Activated CD8-positive, alpha-beta memory T cell treated with anti-CD3 and anti-CD28 coated beads, Interleukin-2, amount 10 ng/mL, durations not matched to agents 7 days and 5 days (primary cell): ENCODE data around the gene PBX4. TPM values are rescaled to one million over a fixed set of nuclear protein-coding genes. Genes with fewer than 3 reads are reported as not detected.
A peak's percentile ranks its signal among the peaks of the same experiment; 100 is the strongest.
"Not testable (repeated sequence)": the region's sequence is repeated elsewhere in the genome, so short reads cannot be mapped to it uniquely, and the experiment has no call there.

ENCODE experiments used
- ATAC-seq: fragments of 150-1000 bp; cut with Tn5 transposase; one replicate; pipeline ENCODE4 v1.10.0; 2021; ENCODE audit warnings: moderate library complexity
- CTCF ChIA-PET: fragments of 350-600 bp; sonication (Branson Sonifier 250); formaldehyde crosslinking; loops from one replicate; lab custom pipeline; 2021; ENCODE audit warnings: antibody characterized with exemption; lab: Charles Lee
- DNase-seq: peaks from one replicate; pipeline ENCODE4 v3.0.0-alpha.2; 2020
- H3K27ac Mint-ChIP-seq: one replicate; pipeline ENCODE4 v1.8.0; 2021; ENCODE audit warnings: mild to moderate bottlenecking, mixed read lengths
- H3K27me3 Mint-ChIP-seq: one replicate; pipeline ENCODE4 v1.8.0; 2021; ENCODE audit warnings: mixed read lengths
- H3K36me3 Mint-ChIP-seq: one replicate; pipeline ENCODE4 v1.8.0; 2021; ENCODE audit warnings: mild to moderate bottlenecking, mixed read lengths
- H3K4me1 Mint-ChIP-seq: one replicate; pipeline ENCODE4 v1.8.0; 2021; ENCODE audit warnings: mixed read lengths
- H3K4me3 Mint-ChIP-seq: one replicate; pipeline ENCODE4 v1.8.0; 2021; ENCODE audit warnings: mild to moderate bottlenecking, moderate library complexity, mixed read lengths
- H3K9me3 Mint-ChIP-seq: one replicate; pipeline ENCODE4 v1.8.0; 2022; ENCODE audit warnings: low read depth, mixed read lengths
- total RNA-seq, 2 experiments: library from RNA; stranded (reverse); gene quantifications; one replicate each; pipeline ENCODE4 v1.2.3, GENCODE V29; 2021

Gene PBX4, protein sequence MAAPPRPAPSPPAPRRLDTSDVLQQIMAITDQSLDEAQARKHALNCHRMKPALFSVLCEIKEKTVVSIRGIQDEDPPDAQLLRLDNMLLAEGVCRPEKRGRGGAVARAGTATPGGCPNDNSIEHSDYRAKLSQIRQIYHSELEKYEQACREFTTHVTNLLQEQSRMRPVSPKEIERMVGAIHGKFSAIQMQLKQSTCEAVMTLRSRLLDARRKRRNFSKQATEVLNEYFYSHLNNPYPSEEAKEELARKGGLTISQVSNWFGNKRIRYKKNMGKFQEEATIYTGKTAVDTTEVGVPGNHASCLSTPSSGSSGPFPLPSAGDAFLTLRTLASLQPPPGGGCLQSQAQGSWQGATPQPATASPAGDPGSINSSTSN
- total RNA-seq: 10 to 100 TPM; 39.9 to 62.3 TPM

DNA sequence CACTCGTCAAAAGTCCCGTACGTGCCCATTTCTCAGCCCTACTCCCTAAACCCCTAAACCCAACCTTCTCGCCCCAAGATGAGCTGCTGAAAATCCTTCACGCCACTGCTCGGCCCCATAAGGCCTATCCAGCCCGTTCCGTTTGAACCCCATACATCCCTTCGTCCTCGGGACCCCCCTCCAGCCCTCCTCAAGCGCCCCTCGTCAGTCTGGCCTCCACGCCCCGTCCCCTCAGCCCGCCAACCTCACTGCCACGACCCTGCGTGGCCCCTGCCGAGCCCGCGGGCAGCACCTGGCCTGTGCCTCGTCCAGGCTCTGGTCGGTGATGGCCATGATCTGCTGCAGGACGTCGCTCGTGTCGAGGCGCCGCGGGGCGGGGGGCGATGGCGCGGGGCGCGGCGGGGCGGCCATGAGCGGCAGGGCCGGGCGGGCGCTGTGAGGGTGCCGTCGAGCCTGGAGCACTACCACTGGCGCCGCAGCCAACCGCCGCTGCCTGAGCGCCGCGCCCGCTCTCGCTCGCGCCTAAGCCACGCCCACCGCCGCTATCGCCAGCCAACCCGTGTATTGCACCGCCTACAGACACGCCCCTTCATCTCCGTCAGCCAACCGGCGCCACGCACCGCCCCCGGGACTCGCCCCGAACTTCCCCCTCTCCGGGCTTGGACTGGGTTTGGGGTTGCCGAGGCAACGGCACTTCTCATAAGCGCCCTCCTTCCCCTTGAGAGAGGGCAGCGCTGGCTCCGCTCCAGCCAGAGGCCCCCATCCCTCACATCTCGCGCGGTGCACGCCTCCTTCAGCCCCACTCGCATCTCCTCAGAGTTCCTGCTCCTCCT lies at the start of gene PBX4:
PBX4 (minus strand) TSS at position 469 of the 833 bp plus-strand sequence; CDS start at position 411, 58 bp downstream.
- ATAC-seq (peak; percentile 94), DNase-seq (peak; percentile 99)
- H3K27me3 Mint-ChIP-seq: no peaks in the 10 kb centered on the region
- peaks cover 15% of the 10 kb centered on the region for H3K36me3 Mint-ChIP-seq
- peak within 1 kb of the TSS; percentile 86 for H3K27ac Mint-ChIP-seq
- peak within 1 kb of the TSS; percentile 85 for H3K4me3 Mint-ChIP-seq
- CTCF ChIA-PET: interaction anchor here (0.6 to 1.9 kb wide), 5 partner anchors 11 to 87 kb away, joined by 3 to 9 read pairs (median 3); no protein-coding TSS in a partner anchor
- H3K9me3 Mint-ChIP-seq: no peaks in the 10 kb centered on the region
- peaks cover 44% of the 10 kb centered on the region for H3K4me1 Mint-ChIP-seq

DNA sequence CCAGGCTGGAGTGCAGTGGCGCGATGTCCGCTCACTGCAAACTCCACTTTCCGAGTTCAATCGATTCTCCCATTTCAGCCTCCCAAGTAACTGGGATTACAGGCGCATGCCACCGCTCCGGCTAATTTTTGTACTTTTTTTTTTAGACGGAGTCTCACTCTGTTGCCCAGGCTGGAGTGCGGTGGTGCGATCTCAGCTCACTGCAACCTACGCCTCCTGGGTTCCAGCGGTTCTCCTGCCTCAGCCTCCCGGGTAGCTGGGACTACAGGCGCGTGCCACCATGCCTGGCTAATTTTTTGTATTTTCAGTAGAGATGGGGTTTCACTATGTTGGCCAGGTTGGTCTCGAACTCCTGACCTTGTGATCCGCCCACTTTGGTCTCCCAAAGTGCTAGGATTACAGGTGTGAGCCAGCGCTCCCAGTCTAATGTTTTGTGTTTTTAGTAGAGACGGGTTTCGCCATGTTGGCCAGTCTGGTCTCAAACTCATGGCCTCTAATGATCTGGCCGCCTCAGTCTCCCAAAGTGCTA lies 47.0 kb upstream of the PBX4 start:
- Mint-ChIP-seq H3K4me1 (peaks cover 47% of the 10 kb centered on the region), H3K36me3 (peaks cover 41% of the 10 kb centered on the region)
- H3K27me3 Mint-ChIP-seq, DNase-seq, CTCF ChIA-PET, ATAC-seq, H3K4me3 Mint-ChIP-seq, H3K27ac Mint-ChIP-seq, H3K9me3 Mint-ChIP-seq: not testable (repeated sequence)

DNA sequence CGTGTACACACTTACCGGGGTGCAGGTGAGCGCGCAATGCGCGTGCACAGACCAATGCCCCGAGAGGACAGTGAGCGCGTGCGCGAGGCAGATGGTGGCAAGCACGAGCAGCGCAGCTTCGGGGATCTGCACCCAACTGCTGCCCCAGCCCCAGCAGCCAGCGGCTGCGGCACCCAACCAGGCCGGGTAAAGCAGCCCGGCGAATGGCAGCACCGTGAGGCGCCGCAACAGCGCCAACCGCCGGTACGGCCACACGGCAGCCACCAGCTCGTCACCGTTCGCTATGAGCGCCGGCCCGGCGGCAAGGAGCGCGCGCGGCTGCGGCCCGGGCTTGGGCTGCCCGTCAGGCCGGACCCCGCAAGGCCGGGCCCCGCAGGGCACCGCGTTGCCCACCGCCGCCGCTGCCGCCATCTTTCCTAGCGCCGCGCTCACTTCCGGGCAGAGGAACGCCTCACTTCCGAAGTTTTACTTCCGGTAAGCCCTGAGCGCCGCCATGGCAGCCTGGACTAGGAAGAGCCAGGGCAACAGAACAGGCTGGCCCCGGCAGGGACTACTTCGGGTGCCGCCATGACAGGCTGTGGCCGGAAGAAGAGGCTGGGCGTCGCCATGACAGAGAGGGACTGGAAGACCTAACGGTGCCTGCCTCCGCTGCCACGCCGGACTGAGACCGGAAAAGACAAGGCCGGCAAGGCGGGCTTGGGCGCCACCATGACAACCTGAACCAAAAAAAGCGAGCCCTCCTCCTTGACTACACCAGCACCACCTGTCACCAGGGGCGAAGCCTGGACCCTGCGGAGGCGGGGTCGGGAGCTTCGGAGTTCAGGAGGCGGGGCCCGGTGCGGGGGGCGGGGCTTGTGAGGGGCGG lies 45.0 kb upstream of the PBX4 start, which contains the start of gene ATP13A1:
ATP13A1 (minus strand) TSS at position 421 of the 865 bp plus-strand sequence; CDS start at position 411, 10 bp downstream.
- no peaks in the 10 kb centered on the region for H3K9me3 Mint-ChIP-seq
- H3K4me1 Mint-ChIP-seq: peaks cover 46% of the 10 kb centered on the region
- H3K4me3 Mint-ChIP-seq: peak within 1 kb of the TSS; percentile 82
- peak within 1 kb of the TSS; percentile 97 for H3K27ac Mint-ChIP-seq
- ATAC-seq (peak; percentile 74), DNase-seq (peak; percentile 98)
- CTCF ChIA-PET: interaction anchor here (1.3 to 1.5 kb wide), 3 partner anchors 57 to 158 kb away, joined by 3 to 7 read pairs (median 5); partner anchors contain the start of gene ZNF506
- no peaks in the 10 kb centered on the region for H3K27me3 Mint-ChIP-seq
- H3K36me3 Mint-ChIP-seq: peaks cover 44% of the 10 kb centered on the region

DNA sequence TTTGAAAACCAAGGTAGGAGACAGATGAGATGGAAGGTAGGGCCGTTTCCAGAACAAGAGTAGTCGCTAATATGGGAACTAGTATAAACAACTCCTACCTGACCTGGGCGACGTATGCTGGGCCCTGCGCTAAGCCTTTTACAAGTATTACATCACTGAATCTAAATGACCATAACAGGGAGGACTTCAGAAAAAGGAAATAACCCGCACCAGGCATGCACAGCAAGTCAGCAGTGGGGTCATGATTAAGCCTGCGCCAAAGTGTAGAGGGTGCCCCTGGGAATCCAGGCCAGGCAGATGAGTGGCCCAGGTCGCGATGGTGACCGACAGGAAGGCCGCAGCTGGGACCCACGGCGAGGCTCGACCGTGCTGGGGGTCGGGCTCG lies 44.4 kb upstream of the PBX4 start:
- DNase-seq: no peak
- Mint-ChIP-seq H3K27ac (peak overlapping the region; percentile 93), H3K9me3 (no peaks in the 10 kb centered on the region), H3K4me3 (peak overlapping the region; percentile 82), H3K36me3 (peaks cover 47% of the 10 kb centered on the region), H3K4me1 (peaks cover 44% of the 10 kb centered on the region), H3K27me3 (no peaks in the 10 kb centered on the region)
- CTCF ChIA-PET: interaction anchor here (1.2 to 2.7 kb wide), 7 partner anchors 11 to 159 kb away, joined by 3 to 23 read pairs (median 5); partner anchors contain the start of genes NDUFA13 and ZNF506
- ATAC-seq: no peak

DNA sequence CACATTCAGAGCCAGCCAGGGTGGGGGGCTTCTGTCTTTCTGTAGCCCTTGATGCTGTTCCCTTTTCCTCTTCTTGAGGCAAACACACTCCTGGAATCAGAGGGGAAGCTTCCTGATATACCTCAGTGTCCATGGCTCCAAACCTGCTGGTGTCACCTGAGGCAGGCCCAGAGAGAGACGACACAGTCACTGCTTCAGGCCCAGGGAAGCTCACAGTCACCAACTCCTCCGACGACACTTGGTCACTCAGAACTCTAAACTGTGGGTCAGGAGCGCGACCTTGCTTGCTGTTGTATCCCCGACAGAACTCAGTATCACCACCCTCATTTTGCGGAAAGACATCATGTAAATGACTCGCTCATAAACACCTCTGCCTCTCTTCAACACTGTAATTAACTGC lies 43.9 kb upstream of the PBX4 start:
- Mint-ChIP-seq H3K9me3 (no peaks in the 10 kb centered on the region), H3K4me3 (peak overlapping the region; percentile 82), H3K4me1 (peaks cover 39% of the 10 kb centered on the region), H3K27me3 (no peaks in the 10 kb centered on the region), H3K27ac (peak overlapping the region; percentile 93), H3K36me3 (peaks cover 48% of the 10 kb centered on the region)
- CTCF ChIA-PET: interaction anchor here (0.5 to 3.2 kb wide), 11 partner anchors 11 to 295 kb away, joined by 3 to 23 read pairs (median 4); partner anchors contain the start of genes GMIP, NDUFA13 and ZNF506
- DNase-seq (no peak), ATAC-seq (no peak)

DNA sequence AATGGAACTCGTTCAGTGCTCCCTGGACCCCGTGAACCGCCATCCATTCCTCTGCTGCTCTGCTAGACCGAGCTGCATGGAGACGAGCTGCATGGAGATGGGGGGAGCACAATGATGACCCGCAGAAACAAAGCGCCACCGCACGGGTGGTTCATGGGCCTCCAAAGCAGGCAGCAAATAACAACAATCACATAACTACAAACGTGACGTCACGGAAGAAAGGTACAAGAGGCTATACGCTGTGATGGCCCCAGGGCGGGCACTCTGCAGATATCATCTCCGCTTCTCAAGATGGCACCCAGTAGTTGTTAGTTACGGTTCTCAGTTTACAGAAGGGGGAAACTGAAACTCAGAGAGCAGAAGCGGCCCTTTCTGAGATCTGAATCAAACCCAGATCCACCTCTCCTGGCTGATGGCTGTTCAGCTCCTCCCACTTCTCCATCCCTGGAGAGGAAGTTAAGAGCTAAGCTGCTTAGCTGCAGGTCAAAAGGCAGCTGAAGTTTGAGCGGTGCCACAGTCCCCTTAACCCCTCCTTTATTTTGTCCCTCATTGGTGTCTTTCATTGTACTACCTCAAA lies 43.3 kb upstream of the PBX4 start:
- Mint-ChIP-seq H3K27me3 (no peaks in the 10 kb centered on the region), H3K9me3 (no peaks in the 10 kb centered on the region), H3K4me3 (peak overlapping the region; percentile 82), H3K27ac (peak overlapping the region; percentile 93), H3K4me1 (peaks cover 36% of the 10 kb centered on the region), H3K36me3 (peaks cover 47% of the 10 kb centered on the region)
- CTCF ChIA-PET: interaction anchor here (0.5 to 3.2 kb wide), 12 partner anchors 10 to 295 kb away, joined by 3 to 23 read pairs (median 4); partner anchors contain the start of genes GMIP, NDUFA13 and ZNF506
- peak; percentile 91 for DNase-seq
- peak; percentile 54 for ATAC-seq

DNA sequence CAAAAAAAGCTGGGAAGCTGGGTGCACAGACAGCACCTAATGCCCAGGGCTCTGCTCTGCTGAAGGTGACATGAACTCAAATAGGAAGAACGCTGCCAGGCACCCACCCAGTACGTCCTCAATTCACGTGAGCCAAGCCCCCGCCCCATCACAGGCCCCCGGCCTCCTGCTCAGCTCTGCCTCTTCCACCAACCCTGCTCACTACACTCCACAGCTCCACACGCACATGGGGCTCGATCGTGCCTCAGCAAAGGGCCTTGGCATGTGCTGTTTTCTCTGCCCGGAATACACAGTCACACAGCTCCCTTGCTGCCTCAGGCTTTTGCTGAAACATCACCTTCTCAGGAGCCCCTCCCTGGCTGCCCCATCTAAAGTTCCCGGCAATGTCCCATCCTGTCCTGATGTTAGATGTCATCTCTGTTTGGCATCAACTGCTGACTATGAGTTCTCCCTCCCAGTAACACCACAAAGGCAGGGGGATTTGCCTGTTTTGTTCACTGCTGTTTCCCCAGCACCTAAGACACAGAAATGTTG lies 42.7 kb upstream of the PBX4 start:
- H3K27ac Mint-ChIP-seq: peak overlapping the region; percentile 93
- peak overlapping the region; percentile 82 for H3K4me3 Mint-ChIP-seq
- H3K4me1 Mint-ChIP-seq: peaks cover 35% of the 10 kb centered on the region
- H3K9me3 Mint-ChIP-seq: no peaks in the 10 kb centered on the region
- ATAC-seq: no peak
- peaks cover 50% of the 10 kb centered on the region for H3K36me3 Mint-ChIP-seq
- no peak for DNase-seq
- H3K27me3 Mint-ChIP-seq: no peaks in the 10 kb centered on the region
- CTCF ChIA-PET: interaction anchor here (0.6 to 3.2 kb wide), 9 partner anchors 10 to 268 kb away, joined by 3 to 23 read pairs (median 4); partner anchors contain the start of gene GMIP

DNA sequence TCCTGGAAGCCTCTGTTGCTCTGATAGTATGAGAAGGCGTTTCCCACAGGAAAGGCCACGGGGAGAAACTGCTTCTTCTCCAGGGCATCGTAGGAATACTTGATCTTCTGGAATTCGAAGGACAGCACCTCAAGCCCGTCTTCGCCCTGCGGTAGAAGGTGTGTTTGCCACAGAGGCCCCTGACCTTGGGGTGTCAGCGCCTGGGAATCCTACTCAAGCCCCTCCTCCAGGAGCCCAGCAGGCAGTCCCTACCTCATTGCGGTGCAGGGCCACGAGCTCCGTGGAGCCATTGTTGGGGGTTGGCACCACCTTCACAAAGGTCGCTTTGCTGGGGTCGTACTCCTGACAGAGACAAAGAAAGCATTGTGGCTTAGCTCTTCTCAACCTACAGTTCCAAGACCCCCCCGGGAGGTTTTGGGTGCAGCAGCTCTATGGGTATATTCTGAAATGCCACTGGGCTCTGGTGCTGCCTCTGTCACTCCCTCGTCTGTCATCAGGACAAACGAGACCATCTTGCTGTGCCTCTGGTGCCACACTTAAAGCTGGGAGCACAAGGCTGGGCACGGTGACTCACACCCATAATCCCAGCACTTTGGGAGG lies 41.3 kb upstream of the PBX4 start:
- Mint-ChIP-seq H3K4me1 (peaks cover 35% of the 10 kb centered on the region), H3K9me3 (no peaks in the 10 kb centered on the region), H3K36me3 (peaks cover 61% of the 10 kb centered on the region), H3K27ac (peak overlapping the region; percentile 93), H3K27me3 (no peaks in the 10 kb centered on the region), H3K4me3 (no peak overlapping the region)
- ATAC-seq: no peak
- CTCF ChIA-PET: interaction anchor here (0.6 to 3.2 kb wide), 2 partner anchors 16 to 259 kb away, joined by 3 to 17 read pairs; partner anchors contain the start of gene GMIP
- DNase-seq: no peak

DNA sequence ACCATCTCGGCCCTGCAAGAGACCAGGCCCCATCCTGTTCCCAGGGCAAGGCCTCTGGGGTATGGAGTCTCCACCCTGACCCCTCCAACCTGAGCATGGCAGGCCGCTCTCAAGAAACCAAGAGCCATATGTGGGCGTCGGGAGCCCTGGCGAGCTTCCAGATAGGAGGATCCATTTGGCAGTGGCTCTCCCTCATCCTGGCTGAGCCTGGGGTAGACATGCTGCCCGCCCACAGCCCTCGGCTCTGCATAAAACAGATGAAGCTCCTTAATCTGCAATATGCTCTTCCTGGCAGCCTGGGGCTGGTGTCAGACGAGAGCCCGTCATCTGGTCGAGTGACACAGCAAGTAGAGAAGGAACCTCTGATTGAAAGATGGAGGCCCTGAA lies 38.9 kb upstream of the PBX4 start:
- Mint-ChIP-seq H3K4me3 (no peak overlapping the region), H3K9me3 (no peaks in the 10 kb centered on the region), H3K4me1 (peaks cover 26% of the 10 kb centered on the region), H3K36me3 (peaks cover 70% of the 10 kb centered on the region), H3K27me3 (no peaks in the 10 kb centered on the region), H3K27ac (no peak overlapping the region)
- no peak for DNase-seq
- no peak for ATAC-seq
- CTCF ChIA-PET: interaction anchor here (0.9 to 2.7 kb wide), 3 partner anchors 13 to 125 kb away, joined by 3 to 12 read pairs (median 4); partner anchors contain the start of gene GMIP

DNA sequence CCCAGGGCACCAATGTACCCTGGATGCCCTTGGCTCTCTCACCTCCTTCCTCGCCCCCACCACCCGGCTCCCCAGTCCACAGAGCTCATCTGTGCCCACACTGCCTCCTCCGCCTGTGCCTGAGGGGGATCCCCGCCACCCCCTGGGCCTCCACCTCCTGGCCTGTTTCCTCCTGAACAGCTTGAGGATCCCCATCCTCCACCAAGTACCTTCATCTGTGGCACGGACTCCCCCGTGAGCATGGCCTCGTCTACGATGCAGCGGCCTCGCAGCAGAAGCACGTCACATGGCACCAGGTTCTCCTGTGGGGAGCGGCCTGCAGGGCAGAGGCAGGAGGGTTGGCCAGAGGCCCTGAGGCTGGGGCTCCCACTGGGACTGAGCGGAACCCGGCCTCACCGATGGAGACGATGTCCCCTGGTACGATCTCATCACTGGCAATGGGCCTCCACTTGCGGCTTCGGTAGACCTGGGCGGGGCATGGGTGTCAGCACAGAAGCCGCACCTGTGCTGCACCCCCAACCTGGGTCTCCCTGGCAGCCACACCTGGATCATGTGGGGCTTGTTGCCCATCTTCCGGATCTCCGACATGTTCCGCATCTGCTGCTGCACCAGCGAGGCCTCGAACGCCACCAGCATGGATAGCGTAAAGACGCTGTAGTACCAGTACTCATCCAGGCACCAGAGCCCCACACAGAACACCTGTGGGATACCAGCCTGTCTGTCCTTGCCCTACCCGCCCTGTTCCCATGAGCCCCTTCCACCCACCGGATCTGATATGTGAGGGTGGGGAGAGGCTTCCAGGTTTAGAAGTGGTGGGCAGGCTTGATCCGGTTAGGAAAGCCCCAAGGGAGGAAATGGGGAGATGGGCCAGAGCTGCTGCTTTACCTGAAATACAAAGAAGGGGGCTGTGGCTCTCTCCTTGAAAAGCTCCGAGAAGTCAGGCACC lies 38.2 kb upstream of the PBX4 start:
- DNase-seq (no peak), ATAC-seq (no peak)
- Mint-ChIP-seq H3K27ac (no peak overlapping the region), H3K27me3 (no peaks in the 10 kb centered on the region), H3K9me3 (no peaks in the 10 kb centered on the region), H3K4me3 (no peak overlapping the region), H3K36me3 (peaks cover 69% of the 10 kb centered on the region), H3K4me1 (peaks cover 20% of the 10 kb centered on the region)
- CTCF ChIA-PET: interaction anchor here (0.9 to 2.7 kb wide), 2 partner anchors 13 to 125 kb away, joined by 4 to 12 read pairs; partner anchors contain the start of gene GMIP
